Activated naive CD4-positive, alpha-beta T cell treated with Interleukin-2 at 50 U/mL for 16 hours (primary cell): ENCODE measurements around the gene GALNT9.

ENCODE experiments used
- DNase-seq: peaks from one replicate; pipeline ENCODE4 v3.0.0-alpha.2; 2020

Gene GALNT9

DNA sequence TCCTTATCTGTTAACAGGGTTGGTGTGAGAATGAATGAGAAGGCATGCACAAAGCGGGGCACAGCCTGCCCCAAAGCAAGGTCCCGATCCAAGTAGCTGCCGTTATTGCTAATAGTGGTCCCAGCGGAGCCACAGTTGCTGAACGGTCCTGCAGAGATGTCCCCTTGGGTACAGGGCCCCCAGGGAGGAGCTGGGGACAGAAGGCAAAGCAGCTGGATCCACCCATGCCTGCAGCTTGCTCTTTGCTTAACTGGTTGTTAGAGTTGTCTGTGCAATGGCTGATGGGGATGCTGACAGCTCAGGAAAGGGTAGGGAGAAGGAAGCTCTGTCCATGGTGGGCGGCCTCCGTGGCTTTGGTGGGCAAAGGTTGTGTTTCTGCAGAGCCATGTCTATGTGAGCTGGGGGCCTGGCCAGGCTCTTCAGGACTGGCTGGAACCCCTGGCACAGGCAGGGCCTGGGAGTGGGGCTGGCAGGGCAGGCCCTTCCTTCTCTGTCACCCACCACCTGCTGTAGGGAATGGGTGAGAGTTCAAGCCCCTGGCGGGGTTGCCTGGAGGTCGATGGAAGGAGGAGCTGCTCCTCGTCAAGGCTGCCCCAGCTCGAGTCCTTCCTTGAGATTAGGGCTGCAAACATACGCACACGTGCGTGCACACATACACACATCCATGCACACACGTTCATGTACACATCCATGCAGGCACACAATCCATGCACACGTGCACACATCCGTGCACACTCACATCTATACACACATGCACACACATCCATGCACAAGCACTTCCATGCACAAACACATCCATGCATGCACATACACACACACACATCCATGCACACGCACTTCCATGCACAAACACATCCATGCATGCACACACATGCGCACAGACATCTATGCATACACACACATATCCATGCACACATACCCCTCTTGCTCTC is 149.7 kb downstream of the GALNT9 start:
- DNase-seq, result no peak

- DNase-seq, result peak; percentile 63
These were observed 150.5 kb downstream of the GALNT9 start for GRCh38 chr12:132178801-132179401.

- DNase-seq, result no peak
These were observed 151.1 kb downstream of the GALNT9 start for GRCh38 chr12:132178316-132178715.

DNA sequence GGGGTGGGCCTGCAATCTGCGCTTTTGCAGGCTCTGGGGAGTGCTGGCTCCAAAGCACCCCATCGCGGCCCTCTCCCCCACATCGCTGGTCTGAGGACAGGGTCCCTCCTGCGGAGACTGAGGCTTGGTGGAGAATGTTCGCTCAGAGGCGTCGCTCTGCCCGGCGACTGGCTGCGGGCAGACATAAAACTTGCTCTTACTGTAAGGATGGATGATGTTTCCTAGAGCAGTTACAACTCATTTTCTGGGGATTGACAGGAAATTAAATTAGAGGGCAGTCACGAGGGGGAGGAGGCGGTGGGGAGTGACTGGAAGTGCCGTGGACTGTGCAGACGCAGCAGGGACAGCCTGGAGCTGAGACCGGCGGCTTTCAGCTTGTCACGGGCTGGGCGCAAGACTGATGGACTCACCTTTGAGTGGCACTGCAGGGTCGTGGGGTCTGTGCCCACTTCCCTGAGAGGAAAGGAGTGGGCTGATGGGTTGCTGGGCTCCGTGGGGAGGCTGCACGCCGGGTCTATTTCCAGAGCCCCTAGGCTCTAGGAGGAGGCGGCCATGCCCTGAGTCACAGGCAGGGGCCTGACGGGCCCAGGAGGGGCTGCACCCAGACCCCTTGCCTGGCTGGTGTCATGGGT is 152.4 kb downstream of the GALNT9 start:
- DNase-seq, result no peak

DNA sequence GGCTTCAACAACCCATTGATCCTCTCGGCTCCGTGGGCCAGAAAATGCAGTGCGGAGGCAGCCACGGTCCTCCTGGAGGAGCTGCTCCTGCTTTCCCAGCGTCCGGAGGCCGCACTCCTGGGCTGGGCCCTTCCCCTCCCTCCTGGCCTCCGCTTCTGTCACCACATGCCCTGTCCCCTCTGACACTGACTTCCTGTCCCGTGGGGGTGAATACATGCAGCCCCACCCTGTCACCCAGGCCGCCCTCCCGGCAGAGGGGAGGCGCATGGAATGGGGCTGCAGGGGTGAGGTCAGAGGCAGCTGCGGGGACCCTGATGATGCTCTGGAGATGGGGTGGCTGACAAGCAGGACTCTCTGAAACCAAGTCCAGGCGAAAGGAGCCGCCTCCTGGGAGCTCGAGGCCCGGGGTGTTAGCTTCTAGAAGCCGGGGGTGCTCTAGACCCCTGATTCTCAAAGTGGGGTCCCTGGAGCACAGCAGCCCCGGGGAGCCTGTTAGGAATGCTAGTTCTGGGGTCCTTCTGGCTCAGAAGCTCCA is 152.9 kb downstream of the GALNT9 start:
- DNase-seq, result no peak

GRCh38 chr12:132175496-132176384 is 153.6 kb downstream of the GALNT9 start:
- DNase-seq, result no peak

GRCh38 chr12:132174839-132175490 is 154.4 kb downstream of the GALNT9 start:
- no peak for DNase-seq

GRCh38 chr12:132174015-132174838 is 155.2 kb downstream of the GALNT9 start:
- no peak for DNase-seq

- DNase-seq, result no peak
These were observed 156.0 kb downstream of the GALNT9 start for GRCh38 chr12:132173135-132174014.

DNA sequence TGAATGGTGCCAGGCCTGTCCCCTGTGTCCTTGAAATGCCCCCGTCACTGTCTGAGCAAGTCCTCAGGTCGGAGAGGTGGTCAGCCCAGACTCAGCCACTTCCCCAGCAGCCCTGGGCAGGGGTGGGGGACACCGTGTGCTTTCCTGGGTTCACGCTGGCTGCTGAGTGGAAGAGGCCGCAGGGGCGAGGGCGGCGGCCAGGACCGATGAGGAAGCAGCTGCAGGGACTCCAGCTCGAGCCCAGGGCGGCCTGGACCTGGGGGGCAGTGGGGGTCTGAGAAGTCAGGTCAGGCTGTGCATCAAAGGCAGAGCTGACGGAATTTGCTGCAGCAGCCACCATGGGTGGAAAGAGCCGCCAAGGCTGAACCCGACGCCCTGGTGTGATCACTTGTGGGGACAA is 156.8 kb downstream of the GALNT9 start:
- DNase-seq, result no peak

DNA sequence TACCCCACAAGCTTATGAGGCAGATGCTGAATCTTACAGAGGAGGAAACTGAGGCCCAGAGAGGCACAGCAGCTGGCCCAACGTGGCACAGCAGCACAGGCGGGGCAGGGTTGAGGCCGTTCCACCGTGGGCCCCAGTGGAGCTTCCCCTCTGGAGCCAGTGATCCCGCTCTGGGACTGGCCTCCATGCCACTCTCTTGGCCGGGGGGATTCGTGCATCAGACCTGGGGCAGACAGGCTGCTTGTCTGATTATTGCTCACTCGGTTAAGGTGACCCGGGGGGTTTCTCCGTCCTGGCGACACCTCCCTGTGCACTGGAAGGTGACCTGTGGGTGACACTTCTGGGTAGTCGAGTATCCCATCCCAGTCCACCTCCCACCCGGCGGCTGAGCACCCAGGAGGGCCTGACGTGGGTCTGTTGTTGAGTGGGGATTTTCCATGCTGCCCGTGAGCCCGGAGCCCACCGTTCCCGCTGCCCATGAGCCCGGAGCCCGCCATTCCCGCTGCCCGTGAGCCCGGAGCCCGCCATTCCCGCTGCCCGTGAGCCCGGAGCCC is 157.3 kb downstream of the GALNT9 start:
- DNase-seq, result no peak

- no peak for DNase-seq
These were observed 158.0 kb downstream of the GALNT9 start for GRCh38 chr12:132171293-132171967.

- no peak for DNase-seq
These were observed 158.6 kb downstream of the GALNT9 start for GRCh38 chr12:132170637-132171292.

- no peak for DNase-seq
These were observed 159.2 kb downstream of the GALNT9 start for GRCh38 chr12:132170094-132170636.

DNA sequence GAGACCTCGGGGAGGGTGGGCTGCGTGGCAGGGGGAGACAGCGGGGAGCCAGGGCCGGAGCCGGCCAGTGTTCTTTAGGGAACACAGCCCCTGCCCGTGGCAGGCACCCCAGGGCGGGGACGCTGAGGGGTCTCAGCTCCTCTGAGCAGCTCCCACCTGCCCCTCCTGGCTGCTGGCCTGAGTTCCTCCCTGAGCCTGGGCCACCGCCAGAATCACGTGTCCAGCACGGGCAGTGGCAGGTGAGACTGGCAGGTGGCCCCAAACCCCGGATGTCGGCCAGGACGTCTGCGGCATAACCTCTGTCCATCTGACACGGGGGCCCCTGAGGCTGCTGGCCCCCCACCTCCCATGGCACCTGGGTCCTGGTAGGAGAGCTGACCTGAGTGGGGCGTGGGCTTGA is 160.0 kb downstream of the GALNT9 start:
- no peak for DNase-seq

GRCh38 chr12:132168311-132169031 is 160.9 kb downstream of the GALNT9 start:
- DNase-seq, result no peak

- peak; percentile 42 for DNase-seq
These were observed 161.6 kb downstream of the GALNT9 start for GRCh38 chr12:132167611-132168310.
